Fibroblast of the aortic adventitia (primary cell): ENCODE data around the gene IL36RN. TPM values are rescaled to one million over a fixed set of nuclear protein-coding genes. Genes with fewer than 3 reads are reported as not detected.

Experiments
- DNase-seq: peaks from one replicate; pipeline ENCODE4 v3.0.0-alpha.2; 2010; ENCODE audit warnings: low read depth
- H3K4me3 ChIP-seq: 2 replicates; pipeline ENCODE4 v1.5.1; 2011; ENCODE audit warnings: low read depth, mild to moderate bottlenecking, control low read depth, low read length, moderate library complexity
- CTCF ChIP-seq: IDR thresholded peaks from 2 replicates; pipeline ENCODE4 v1.5.1; 2011; ENCODE audit warnings: mild to moderate bottlenecking, low read length, control low read depth, inconsistent platforms; ENCODE audit not compliant: insufficient read depth
- small RNA-seq: library from RNA; depleted of rRNA; stranded (forward); fragments of <200 nt; gene quantifications from one replicate; pipeline ENCODE3, GENCODE V24; 2012
- total RNA-seq: library from RNA; depleted of rRNA; stranded (reverse); fragments of >200 nt; gene quantifications from 2 replicates; pipeline ENCODE4 v1.2.3, GENCODE V29; 2012; ENCODE audit warnings: low replicate concordance

The IL36RN gene
- total RNA-seq, 1 donor = not detected

- no peak overlapping the region for H3K4me3 ChIP-seq
- no peak for DNase-seq
- no peak for TF ChIP-seq CTCF
These were observed 53.9 kb downstream of the IL36RN start for GRCh38 chr2:113112871-113113270.

- H3K4me3 ChIP-seq = no peak overlapping the region
- no peak for DNase-seq
- no peak for TF ChIP-seq CTCF
These were observed 54.8 kb downstream of the IL36RN start for GRCh38 chr2:113113807-113114206.

Small RNA genes within 50 kb of the gene (small RNA-seq; reads per million reads assigned to genes)
- gene RNU6-1180P = not detected

Other genes with a start within 250 kb of the IL36RN start
- 2.4 TPM in 1 of 2 replicates, not detected in the other for gene IL1B, start 222.4 kb upstream of the IL36RN start, total RNA-seq
- not detected in 2 replicates for gene IL37, start 148.0 kb upstream of the IL36RN start, total RNA-seq
- not detected in 2 replicates for gene IL36G, start 81.2 kb upstream of the IL36RN start, total RNA-seq
- gene IL36A, start 53.7 kb upstream of the IL36RN start, total RNA-seq = 2.0 TPM in 1 of 2 replicates, not detected in the other
- gene IL36B, start 6.3 kb upstream of the IL36RN start, total RNA-seq = not detected in 2 replicates
- gene IL1F10, start 8.8 kb downstream of the IL36RN start, total RNA-seq = not detected in 2 replicates
- 1.1 TPM in 1 of 2 replicates, not detected in the other for gene IL1RN, start 68.4 kb downstream of the IL36RN start, total RNA-seq
- 0.82 and 5.1 TPM in 2 replicates for gene PSD4, start 114.8 kb downstream of the IL36RN start, total RNA-seq
- 0.09 and 1.5 TPM in 2 replicates for gene PAX8, start 219.7 kb downstream of the IL36RN start, total RNA-seq